GM12874 (cell line): ENCODE measurements around the gene LIN7B.

ENCODE experiments used
- TF ChIP-seq, protein P1 (sequence below): IDR thresholded peaks from 2 replicates; pipeline ENCODE4 v1.5.1; 2011; ENCODE audit warnings: low read depth, mild to moderate bottlenecking, control low read depth, low read length, moderate library complexity; ENCODE audit not compliant: insufficient read depth

The LIN7B gene

GRCh38 chr19:49161987-49162386 is 47.8 kb downstream of the LIN7B start:
- TF ChIP-seq, protein P1, sequence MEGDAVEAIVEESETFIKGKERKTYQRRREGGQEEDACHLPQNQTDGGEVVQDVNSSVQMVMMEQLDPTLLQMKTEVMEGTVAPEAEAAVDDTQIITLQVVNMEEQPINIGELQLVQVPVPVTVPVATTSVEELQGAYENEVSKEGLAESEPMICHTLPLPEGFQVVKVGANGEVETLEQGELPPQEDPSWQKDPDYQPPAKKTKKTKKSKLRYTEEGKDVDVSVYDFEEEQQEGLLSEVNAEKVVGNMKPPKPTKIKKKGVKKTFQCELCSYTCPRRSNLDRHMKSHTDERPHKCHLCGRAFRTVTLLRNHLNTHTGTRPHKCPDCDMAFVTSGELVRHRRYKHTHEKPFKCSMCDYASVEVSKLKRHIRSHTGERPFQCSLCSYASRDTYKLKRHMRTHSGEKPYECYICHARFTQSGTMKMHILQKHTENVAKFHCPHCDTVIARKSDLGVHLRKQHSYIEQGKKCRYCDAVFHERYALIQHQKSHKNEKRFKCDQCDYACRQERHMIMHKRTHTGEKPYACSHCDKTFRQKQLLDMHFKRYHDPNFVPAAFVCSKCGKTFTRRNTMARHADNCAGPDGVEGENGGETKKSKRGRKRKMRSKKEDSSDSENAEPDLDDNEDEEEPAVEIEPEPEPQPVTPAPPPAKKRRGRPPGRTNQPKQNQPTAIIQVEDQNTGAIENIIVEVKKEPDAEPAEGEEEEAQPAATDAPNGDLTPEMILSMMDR, result no peak

- TF ChIP-seq, protein P1, result no peak
Measured at GRCh38 chr19:49165111-49165750, 51.1 kb downstream of the LIN7B start.

GRCh38 chr19:49165865-49166301 is 51.7 kb downstream of the LIN7B start:
- TF ChIP-seq, protein P1, result no peak

DNA sequence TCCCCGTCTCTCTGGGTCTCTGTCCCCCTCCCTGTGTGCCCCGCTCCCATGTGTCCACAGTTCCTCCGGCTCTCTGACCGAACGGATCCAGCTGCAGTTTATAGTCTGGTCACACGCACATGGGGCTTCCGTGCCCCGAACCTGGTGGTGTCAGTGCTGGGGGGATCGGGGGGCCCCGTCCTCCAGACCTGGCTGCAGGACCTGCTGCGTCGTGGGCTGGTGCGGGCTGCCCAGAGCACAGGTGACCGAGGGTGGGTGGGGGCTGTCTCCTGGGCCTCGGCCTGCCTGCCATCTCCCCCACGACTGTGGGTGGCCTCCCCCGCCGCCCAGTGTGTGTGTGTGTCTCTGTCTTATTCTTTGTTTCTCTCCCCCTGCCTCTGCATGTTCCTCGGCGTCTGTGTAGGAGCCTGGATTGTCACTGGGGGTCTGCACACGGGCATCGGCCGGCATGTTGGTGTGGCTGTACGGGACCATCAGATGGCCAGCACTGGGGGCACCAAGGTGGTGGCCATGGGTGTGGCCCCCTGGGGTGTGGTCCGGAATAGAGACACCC is 53.8 kb downstream of the LIN7B start:
- TF ChIP-seq, protein P1, result no peak
